GM19043 (cell line): Measurements from ENCODE around the gene FUCA2.
A peak's percentile ranks its signal among the peaks of the same experiment; 100 is the strongest.
"Not testable (repeated sequence)": the region's sequence is repeated elsewhere in the genome, so short reads cannot be mapped to it uniquely, and the experiment has no call there.

Source experiments
- ATAC-seq: cut with Tn5 transposase; IDR thresholded peaks from one replicate; pipeline ENCODE4 v1.9.1; 2021; ENCODE audit warnings: low read depth; ENCODE audit not compliant: unreplicated experiment

Gene FUCA2

DNA sequence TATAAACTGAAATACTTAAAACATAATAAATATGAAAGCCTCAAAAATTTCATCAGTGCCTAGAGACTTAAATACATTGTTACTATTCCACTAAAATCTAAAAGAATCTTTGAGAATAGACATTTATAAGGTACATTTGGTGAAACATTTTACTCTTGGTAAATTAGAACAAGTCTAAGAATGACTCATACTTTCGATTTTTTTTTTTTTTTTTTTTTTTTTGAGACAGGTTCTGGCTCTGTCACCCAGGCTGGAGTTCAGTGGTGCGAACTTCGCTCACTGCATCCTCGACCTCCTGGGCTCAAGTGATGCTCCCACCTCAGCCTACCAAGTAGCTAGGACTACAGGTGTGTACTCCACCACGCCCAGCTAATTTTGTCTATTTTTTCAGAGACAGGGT, 6.4 kb downstream of the FUCA2 start:
- no peak for ATAC-seq

DNA sequence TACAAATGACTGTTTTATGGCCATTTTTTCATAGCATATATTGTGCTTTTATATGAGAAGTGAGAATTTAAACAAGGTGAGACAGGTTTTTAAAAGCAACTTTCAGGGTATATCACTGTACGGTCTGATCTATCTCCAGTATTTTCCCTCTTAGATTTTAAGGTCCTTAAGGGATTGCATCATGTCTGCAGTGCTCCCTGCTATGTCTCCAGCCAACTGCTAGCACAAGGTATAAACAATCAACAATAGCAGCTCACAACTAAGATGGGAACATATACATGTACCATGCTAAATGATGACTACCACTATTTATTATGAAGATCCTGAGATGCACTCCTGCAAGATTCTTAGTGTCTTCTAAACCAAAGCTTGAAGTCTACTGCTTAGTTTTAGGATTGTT, 7.2 kb downstream of the FUCA2 start:
- no peak for ATAC-seq

DNA sequence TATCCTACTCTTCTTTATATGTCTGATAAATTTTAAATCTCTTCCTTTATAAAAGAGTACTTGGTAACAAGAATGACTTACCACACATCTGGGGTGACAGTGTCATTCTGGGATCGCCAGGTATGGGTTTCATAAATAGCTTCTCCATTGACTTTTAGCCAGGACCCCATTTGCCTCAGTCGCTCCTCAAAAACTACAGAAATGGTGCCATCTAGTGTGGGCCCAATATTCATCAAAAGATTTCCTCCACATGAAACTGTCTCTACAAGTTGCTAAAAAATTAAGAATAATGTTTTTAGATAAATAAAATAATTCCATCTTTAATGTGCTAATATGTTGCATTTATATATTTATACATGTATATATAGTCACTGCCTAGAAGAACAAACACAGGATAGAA, 9.7 kb downstream of the FUCA2 start:
- ATAC-seq = no peak

GRCh38 chr6:143498428-143498827, 13.1 kb downstream of the FUCA2 start:
- ATAC-seq = no peak

GRCh38 chr6:143496974-143497373, 14.5 kb downstream of the FUCA2 start:
- ATAC-seq = no peak

DNA sequence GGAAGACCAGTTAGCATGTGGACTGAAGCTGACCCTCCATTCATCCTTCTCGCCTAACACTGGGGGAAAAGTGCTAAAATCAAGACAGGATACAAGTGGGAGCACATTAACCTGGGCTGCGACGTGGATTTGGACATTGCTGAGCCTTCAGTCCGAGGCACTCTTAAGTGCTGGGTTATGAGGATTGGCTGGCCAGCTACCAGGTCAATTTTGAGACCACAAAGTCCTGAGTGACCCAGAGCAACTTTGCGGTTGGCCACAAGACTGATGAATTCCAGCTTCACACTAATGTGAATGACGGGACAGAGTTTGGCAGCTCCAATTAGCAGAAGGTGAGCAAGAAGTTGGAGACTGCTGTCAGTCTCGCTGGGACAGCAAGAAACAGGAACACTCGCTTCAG, 20.7 kb downstream of the FUCA2 start:
- no peak for ATAC-seq

- no peak for ATAC-seq
Observed at GRCh38 chr6:143490244-143490643, 21.3 kb downstream of the FUCA2 start.

DNA sequence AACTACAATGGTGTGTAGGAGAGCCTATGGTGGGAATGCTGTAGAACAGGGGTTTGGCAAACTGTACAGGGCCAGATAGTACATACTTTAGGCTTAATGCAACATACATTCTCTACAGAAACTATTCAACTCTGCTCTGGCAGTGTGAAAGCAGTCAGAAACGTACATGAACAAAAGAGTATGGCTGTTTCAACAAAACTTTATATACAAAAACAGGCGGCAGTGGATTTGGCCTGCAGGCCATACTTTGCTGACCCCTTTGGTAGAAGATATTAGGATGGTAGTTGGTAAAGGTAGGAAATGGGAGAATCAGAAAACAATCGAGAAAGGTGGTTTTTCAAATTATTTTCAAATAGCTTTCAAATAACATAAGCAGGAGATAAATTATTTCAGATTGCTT, 24.8 kb downstream of the FUCA2 start:
- no peak for ATAC-seq

- ATAC-seq = no peak
Observed at GRCh38 chr6:143485967-143486366, 25.6 kb downstream of the FUCA2 start.

- no peak for ATAC-seq
Observed at GRCh38 chr6:143482593-143482992, 28.9 kb downstream of the FUCA2 start.

GRCh38 chr6:143478479-143479062, 32.9 kb downstream of the FUCA2 start:
- ATAC-seq = no peak

- ATAC-seq = no peak
Observed at GRCh38 chr6:143476545-143476944, 35.0 kb downstream of the FUCA2 start.

DNA sequence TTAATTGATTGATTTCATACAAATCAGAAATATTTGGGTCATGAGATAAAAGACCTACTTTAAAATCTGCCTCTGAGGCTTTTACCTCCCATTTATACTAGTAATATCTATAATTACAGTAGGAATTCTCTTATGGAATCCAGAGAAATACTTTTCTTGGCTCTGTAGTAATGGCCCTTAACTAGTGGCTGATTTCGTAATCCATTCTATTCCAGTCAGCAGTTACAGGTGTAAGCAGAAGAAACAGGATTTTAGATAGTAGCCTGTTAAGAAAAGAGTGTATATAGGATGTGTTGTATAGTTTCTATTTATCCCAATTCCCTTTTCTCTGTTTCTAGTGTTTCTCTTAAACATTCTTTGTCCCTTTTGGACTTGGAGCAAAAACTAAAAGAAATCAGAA, 39.7 kb downstream of the FUCA2 start:
- no peak for ATAC-seq

GRCh38 chr6:143468823-143469222, 42.7 kb downstream of the FUCA2 start:
- ATAC-seq = not testable (repeated sequence)

DNA sequence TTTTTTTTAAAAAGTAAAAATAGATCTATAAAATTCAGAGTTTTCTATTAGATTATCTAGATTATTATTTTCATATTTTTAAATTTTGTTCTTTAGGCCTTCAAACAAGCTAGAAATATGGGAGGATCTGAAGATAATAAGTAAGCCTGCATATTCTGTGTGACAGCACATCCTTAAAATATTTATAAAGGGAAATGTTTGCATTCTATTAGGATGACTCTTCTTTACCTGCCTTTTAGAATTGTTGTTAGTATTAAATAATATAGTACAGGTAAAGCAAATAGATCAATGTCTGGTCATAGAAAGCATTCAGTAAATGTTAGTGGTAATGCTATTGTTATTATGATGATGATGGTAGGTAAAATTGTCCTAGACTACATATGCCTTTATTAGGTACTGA, 43.5 kb downstream of the FUCA2 start:
- ATAC-seq = no peak

- no peak for ATAC-seq
Observed at GRCh38 chr6:143465546-143465945, 46.0 kb downstream of the FUCA2 start.

DNA sequence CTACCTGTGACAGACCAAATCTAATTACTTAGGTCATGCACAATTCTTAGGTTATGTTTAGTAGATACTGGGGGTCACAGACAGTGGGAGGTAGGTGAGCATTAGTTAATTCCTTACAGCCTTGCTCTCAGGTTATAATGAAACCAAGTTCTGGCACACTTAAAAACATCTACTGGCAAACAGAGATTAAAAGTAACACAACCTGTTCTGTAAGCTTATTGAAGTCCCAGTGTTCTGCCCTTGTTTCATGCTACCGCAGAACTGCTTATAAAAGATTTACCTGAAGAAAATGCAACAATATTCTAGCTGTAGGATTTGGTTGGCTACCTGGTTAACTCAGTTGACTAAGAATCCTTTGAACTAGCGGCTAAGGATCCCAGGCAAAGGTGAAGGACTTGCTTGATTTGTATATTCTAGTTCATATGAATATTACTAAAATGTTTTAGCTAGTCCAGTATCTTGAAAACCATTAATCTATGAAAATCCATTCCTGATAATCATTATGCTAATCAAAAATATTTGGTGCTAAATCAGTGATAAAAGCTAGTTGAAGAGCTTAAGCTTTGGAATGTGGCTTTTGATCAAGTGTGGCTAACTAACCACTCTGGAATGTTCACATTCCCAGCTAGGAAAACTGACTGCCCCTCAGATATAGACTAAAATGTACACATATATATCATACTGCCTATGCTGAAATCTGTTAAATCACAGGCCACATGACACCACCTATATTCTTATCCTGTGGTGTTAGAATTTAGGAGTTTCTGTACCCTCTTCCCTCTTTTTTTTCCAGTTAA, 53.8 kb downstream of the FUCA2 start:
- ATAC-seq = no peak

DNA sequence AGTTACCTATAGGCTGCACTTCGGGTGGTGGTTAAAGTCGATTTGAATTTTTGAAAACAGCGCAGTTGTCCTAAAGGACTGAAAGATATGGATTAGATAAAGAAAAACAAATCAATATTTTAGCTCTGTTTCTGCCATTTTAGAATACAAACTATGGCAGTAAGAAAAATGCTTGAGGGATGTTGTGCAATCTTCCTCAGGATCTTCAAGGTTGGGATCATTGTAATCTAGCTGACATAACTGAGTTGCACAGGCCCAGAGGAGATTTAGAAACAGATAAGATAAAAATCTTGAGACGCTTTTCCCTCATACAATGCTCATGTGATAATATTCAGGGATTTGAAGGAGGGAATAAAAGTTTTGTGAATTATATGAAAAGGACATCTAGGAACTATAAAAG, 60.0 kb downstream of the FUCA2 start:
- no peak for ATAC-seq

DNA sequence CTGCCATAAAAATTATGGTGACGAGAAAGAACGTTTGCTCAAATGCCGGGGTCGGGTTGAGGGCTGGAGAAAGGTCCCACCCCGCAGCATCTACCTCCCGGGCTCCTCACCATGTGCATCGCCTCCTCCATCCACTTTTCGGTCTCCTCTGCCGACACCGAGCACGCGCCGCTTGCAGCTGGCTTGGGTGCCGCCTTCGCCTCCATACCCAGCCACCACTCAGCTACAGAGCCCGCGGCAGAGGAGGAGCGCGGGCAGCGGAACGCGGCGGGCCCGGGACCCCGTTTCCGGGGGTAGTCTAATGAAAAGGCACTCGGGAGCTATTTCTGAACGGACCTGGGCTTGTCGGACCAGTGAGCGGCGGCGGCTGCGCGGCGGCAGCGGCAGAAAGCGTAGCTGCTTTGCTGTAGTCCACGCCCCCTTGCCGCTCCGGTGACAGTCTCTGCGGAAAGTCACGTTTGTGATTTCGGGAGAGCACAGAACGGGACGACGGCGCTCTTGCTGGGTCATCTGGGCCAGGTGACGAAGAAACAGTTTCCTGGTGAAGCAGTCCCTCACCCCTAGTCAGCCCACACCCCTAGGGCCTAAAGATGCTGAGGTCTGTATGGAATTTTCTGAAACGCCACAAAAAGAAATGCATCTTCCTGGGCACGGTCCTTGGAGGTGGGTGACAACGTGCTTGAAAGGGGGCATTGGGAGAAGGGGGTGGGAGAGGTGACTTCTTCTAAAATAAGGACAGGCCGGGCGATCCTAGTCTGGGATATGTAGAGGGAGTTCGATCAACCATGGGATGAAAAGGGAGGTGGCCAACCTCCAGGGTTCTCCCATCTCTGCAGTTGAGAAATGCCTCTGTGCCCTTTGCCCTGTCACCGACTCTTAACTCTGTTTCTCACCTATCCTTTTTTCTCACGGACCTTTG, 60.8 kb downstream of the FUCA2 start, which contains the start of the genes ADAT2 and PEX3:
Gene ADAT2, minus strand, starts transcription at position 243 of the 919 bp plus-strand sequence. Its CDS starts 37 bp downstream, at position 206.
Gene PEX3, plus strand, starts transcription at position 353 of the 919 bp plus-strand sequence. Its CDS starts 238 bp downstream, at position 591.
- ATAC-seq = peak; percentile 86

GRCh38 chr6:143449714-143450452, 61.6 kb downstream of the FUCA2 start:
- ATAC-seq = no peak
